ENCODE results near the gene COL8A2. TPM values are rescaled to one million over a fixed set of nuclear protein-coding genes. Genes with fewer than 3 reads are reported as not detected.

The COL8A2 gene
- polyA plus RNA-seq, 1 experiment: 6.8 TPM

GRCh38 chr1:36157115-36157903 lies 32.3 kb upstream of the COL8A2 start:
- TF ChIP-seq, protein P1, sequence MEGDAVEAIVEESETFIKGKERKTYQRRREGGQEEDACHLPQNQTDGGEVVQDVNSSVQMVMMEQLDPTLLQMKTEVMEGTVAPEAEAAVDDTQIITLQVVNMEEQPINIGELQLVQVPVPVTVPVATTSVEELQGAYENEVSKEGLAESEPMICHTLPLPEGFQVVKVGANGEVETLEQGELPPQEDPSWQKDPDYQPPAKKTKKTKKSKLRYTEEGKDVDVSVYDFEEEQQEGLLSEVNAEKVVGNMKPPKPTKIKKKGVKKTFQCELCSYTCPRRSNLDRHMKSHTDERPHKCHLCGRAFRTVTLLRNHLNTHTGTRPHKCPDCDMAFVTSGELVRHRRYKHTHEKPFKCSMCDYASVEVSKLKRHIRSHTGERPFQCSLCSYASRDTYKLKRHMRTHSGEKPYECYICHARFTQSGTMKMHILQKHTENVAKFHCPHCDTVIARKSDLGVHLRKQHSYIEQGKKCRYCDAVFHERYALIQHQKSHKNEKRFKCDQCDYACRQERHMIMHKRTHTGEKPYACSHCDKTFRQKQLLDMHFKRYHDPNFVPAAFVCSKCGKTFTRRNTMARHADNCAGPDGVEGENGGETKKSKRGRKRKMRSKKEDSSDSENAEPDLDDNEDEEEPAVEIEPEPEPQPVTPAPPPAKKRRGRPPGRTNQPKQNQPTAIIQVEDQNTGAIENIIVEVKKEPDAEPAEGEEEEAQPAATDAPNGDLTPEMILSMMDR (IDR thresholded peaks at IDR 0.05; ENCODE audit: insufficient read depth, low read depth, low read length): no peak
- Histone ChIP-seq H3K27me3 (ENCODE audit: control insufficient read depth, insufficient read depth, low read length) (no peaks in the 10 kb centered on the region), H3K36me3 (ENCODE audit: control insufficient read depth, insufficient read depth, low read length) (no peaks in the 10 kb centered on the region), H3K4me3 (ENCODE audit: low read depth, low read length) (peak overlapping the region; percentile 94)
- CTCF ChIA-PET: interaction anchor here (1.1 to 2.9 kb wide), 2 partner anchors 31 to 128 kb away, joined by 3 to 17 read pairs; no protein-coding TSS in a partner anchor
- POLR2A ChIA-PET: no interaction called here
- no peak for DNase-seq (ENCODE audit: low read depth)

- TF ChIP-seq, protein P1 (IDR thresholded peaks at IDR 0.05; ENCODE audit: insufficient read depth, low read depth, low read length): no peak
- DNase-seq (ENCODE audit: low read depth): no peak
- Histone ChIP-seq H3K36me3 (ENCODE audit: control insufficient read depth, insufficient read depth, low read length) (no peaks in the 10 kb centered on the region), H3K27me3 (ENCODE audit: control insufficient read depth, insufficient read depth, low read length) (no peaks in the 10 kb centered on the region), H3K4me3 (ENCODE audit: low read depth, low read length) (peak overlapping the region; percentile 94)
- ChIA-PET CTCF (interaction anchor here (1.1 to 2.9 kb wide), 4 partner anchors 32 to 129 kb away, joined by 3 to 17 read pairs (median 4); partner anchors contain the start of gene THRAP3), POLR2A (no interaction called here)
These were observed 31.5 kb upstream of the COL8A2 start for GRCh38 chr1:36156329-36157114.

- no peaks in the 10 kb centered on the region for H3K27me3 ChIP-seq (ENCODE audit: control insufficient read depth, insufficient read depth, low read length)
- no peaks in the 10 kb centered on the region for H3K36me3 ChIP-seq (ENCODE audit: control insufficient read depth, insufficient read depth, low read length)
- POLR2A ChIA-PET: no interaction called here
- H3K4me3 ChIP-seq (ENCODE audit: low read depth, low read length): peak within 1 kb of the TSS; percentile 94
- no peak for DNase-seq (ENCODE audit: low read depth)
- TF ChIP-seq, protein P1 (IDR thresholded peaks at IDR 0.05; ENCODE audit: insufficient read depth, low read depth, low read length): no peak
- CTCF ChIA-PET: interaction anchor here (1.1 to 2.9 kb wide), 4 partner anchors 33 to 130 kb away, joined by 3 to 17 read pairs (median 4); partner anchors contain the start of gene THRAP3
These were observed 30.6 kb upstream of the COL8A2 start, which contains the start of gene MAP7D1 for GRCh38 chr1:36155408-36156328. MAP7D1 (plus strand) TSS chr1:36156160; CDS start chr1:36156418, 258 bp downstream.

DNA sequence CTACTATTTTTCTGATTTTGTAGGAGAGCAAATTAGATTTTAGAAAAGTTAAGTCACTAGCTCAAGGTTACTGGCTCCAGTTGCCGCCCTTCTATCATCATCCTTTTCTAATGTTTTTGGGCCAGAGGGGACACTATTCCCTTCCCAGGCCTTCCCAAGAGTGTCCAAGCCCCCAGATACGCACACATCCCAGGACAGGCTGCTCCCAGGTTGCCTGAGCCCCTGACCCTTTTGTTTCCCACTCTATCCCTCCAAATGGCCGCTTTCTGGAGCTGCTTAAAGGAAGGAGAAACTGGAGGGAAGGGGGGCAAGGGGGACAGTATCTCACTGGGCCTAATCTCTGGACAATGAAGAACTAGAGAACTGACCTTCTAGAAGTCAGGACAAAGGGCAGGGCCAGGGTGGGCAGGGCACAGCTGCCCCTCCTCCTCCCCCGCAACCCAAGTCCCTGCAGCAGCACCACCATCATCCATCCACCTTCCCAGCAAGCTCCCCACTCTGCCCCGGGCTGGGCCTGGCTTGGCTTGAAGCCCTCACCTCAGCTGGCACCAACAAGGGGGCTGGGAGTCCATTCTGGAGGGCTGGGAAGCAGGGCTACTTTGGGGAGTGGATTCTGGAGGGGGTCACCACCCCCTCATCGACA lies 29.9 kb upstream of the COL8A2 start:
- peak overlapping the region; percentile 94 for H3K4me3 ChIP-seq (ENCODE audit: low read depth, low read length)
- ChIA-PET POLR2A (no interaction called here), CTCF (interaction anchor here (1.7 to 2.9 kb wide), 2 partner anchors 34 to 54 kb away, joined by 4 to 17 read pairs; no protein-coding TSS in a partner anchor)
- H3K36me3 ChIP-seq (ENCODE audit: control insufficient read depth, insufficient read depth, low read length): no peaks in the 10 kb centered on the region
- H3K27me3 ChIP-seq (ENCODE audit: control insufficient read depth, insufficient read depth, low read length): no peaks in the 10 kb centered on the region
- DNase-seq (ENCODE audit: low read depth): no peak
- TF ChIP-seq, protein P1 (IDR thresholded peaks at IDR 0.05; ENCODE audit: insufficient read depth, low read depth, low read length): no peak
